WTC11 (cell line): ENCODE data around the gene ZNF609.

Experiments used
- SMAD3 ChIP-seq: sonication (generic); formaldehyde crosslinking; IDR thresholded peaks from 2 replicates; pipeline ENCODE4 v1.8.0; 2022; ENCODE audit warnings: missing genetic modification reagents, mild to moderate bottlenecking, borderline replicate concordance
- SP1 ChIP-seq: sonication (generic); formaldehyde crosslinking; conservative IDR thresholded peaks from 2 replicates; pipeline ENCODE4 v1.8.1; 2022; ENCODE audit warnings: missing genetic modification reagents
- TEAD1 ChIP-seq: sonication (generic); formaldehyde crosslinking; IDR thresholded peaks from 2 replicates; pipeline ENCODE4 v1.8.0; 2022; ENCODE audit warnings: mild to moderate bottlenecking, missing genetic modification reagents
- TEAD4 ChIP-seq: sonication (generic); formaldehyde crosslinking; IDR thresholded peaks from 2 replicates; pipeline ENCODE4 v1.8.0; 2022; ENCODE audit warnings: mild to moderate bottlenecking, missing genetic modification reagents
- USF1 ChIP-seq: sonication (generic); formaldehyde crosslinking; IDR thresholded peaks from 2 replicates; pipeline ENCODE4 v1.8.0; 2022; ENCODE audit warnings: mild to moderate bottlenecking, missing genetic modification reagents
- ZNF263 ChIP-seq: sonication (generic); formaldehyde crosslinking; IDR thresholded peaks from 2 replicates; pipeline ENCODE4 v1.8.1; 2022; ENCODE audit warnings: low read depth, mild to moderate bottlenecking, moderate library complexity, missing genetic modification reagents
- TF ChIP-seq, protein P1 (sequence below): fragments of 200-600 bp; IDR thresholded peaks from 2 replicates; pipeline ENCODE4 v1.8.0; 2022; ENCODE audit warnings: antibody characterized with exemption
- TF ChIP-seq, protein P2 (sequence below): sonication (generic); formaldehyde crosslinking; IDR thresholded peaks from 2 replicates; pipeline ENCODE4 v1.8.1; 2023; ENCODE audit warnings: mild to moderate bottlenecking, missing genetic modification reagents, borderline replicate concordance
- TF ChIP-seq, protein P3 (sequence below): sonication (generic); formaldehyde crosslinking; IDR thresholded peaks from 2 replicates; pipeline ENCODE4 v1.8.1; 2023; ENCODE audit warnings: mild to moderate bottlenecking, missing genetic modification reagents, moderate library complexity
- TF ChIP-seq, protein P4 (sequence below): sonication (generic); formaldehyde crosslinking; IDR thresholded peaks from 2 replicates; pipeline ENCODE4 v1.8.1; 2022; ENCODE audit warnings: low read depth, missing genetic modification reagents, borderline replicate concordance

GRCh38 chr15:64717735-64718495 lies 257.5 kb downstream of the ZNF609 start:
- TF ChIP-seq SP1 (CRISPR knock-in tag), result no peak
- TF ChIP-seq, protein P1, sequence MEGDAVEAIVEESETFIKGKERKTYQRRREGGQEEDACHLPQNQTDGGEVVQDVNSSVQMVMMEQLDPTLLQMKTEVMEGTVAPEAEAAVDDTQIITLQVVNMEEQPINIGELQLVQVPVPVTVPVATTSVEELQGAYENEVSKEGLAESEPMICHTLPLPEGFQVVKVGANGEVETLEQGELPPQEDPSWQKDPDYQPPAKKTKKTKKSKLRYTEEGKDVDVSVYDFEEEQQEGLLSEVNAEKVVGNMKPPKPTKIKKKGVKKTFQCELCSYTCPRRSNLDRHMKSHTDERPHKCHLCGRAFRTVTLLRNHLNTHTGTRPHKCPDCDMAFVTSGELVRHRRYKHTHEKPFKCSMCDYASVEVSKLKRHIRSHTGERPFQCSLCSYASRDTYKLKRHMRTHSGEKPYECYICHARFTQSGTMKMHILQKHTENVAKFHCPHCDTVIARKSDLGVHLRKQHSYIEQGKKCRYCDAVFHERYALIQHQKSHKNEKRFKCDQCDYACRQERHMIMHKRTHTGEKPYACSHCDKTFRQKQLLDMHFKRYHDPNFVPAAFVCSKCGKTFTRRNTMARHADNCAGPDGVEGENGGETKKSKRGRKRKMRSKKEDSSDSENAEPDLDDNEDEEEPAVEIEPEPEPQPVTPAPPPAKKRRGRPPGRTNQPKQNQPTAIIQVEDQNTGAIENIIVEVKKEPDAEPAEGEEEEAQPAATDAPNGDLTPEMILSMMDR, result no peak
- TF ChIP-seq, protein P2, sequence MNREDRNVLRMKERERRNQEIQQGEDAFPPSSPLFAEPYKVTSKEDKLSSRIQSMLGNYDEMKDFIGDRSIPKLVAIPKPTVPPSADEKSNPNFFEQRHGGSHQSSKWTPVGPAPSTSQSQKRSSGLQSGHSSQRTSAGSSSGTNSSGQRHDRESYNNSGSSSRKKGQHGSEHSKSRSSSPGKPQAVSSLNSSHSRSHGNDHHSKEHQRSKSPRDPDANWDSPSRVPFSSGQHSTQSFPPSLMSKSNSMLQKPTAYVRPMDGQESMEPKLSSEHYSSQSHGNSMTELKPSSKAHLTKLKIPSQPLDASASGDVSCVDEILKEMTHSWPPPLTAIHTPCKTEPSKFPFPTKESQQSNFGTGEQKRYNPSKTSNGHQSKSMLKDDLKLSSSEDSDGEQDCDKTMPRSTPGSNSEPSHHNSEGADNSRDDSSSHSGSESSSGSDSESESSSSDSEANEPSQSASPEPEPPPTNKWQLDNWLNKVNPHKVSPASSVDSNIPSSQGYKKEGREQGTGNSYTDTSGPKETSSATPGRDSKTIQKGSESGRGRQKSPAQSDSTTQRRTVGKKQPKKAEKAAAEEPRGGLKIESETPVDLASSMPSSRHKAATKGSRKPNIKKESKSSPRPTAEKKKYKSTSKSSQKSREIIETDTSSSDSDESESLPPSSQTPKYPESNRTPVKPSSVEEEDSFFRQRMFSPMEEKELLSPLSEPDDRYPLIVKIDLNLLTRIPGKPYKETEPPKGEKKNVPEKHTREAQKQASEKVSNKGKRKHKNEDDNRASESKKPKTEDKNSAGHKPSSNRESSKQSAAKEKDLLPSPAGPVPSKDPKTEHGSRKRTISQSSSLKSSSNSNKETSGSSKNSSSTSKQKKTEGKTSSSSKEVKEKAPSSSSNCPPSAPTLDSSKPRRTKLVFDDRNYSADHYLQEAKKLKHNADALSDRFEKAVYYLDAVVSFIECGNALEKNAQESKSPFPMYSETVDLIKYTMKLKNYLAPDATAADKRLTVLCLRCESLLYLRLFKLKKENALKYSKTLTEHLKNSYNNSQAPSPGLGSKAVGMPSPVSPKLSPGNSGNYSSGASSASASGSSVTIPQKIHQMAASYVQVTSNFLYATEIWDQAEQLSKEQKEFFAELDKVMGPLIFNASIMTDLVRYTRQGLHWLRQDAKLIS (CRISPR knock-in tag), result no peak
- TF ChIP-seq, protein P3, sequence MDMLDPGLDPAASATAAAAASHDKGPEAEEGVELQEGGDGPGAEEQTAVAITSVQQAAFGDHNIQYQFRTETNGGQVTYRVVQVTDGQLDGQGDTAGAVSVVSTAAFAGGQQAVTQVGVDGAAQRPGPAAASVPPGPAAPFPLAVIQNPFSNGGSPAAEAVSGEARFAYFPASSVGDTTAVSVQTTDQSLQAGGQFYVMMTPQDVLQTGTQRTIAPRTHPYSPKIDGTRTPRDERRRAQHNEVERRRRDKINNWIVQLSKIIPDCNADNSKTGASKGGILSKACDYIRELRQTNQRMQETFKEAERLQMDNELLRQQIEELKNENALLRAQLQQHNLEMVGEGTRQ, result no peak
- TF ChIP-seq TEAD4, result no peak
- TF ChIP-seq ZNF263, result no peak
- TF ChIP-seq, protein P4, sequence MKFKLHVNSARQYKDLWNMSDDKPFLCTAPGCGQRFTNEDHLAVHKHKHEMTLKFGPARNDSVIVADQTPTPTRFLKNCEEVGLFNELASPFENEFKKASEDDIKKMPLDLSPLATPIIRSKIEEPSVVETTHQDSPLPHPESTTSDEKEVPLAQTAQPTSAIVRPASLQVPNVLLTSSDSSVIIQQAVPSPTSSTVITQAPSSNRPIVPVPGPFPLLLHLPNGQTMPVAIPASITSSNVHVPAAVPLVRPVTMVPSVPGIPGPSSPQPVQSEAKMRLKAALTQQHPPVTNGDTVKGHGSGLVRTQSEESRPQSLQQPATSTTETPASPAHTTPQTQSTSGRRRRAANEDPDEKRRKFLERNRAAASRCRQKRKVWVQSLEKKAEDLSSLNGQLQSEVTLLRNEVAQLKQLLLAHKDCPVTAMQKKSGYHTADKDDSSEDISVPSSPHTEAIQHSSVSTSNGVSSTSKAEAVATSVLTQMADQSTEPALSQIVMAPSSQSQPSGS (CRISPR knock-in tag), result no peak
- no peak for TF ChIP-seq USF1
- TF ChIP-seq TEAD1 (CRISPR knock-in tag), result no peak
- TF ChIP-seq SMAD3, result no peak
